NCI-H2196 treated with DMSO at 0.1 percent for 48 hours (cell line): ENCODE measurements around the gene CCDC40.

Experiments used
- DNase-seq: peaks from one replicate; lab custom pipeline; 2025; ENCODE audit not compliant: unreplicated experiment; lab: John Stamatoyannopoulos, UW

The CCDC40 gene

DNA sequence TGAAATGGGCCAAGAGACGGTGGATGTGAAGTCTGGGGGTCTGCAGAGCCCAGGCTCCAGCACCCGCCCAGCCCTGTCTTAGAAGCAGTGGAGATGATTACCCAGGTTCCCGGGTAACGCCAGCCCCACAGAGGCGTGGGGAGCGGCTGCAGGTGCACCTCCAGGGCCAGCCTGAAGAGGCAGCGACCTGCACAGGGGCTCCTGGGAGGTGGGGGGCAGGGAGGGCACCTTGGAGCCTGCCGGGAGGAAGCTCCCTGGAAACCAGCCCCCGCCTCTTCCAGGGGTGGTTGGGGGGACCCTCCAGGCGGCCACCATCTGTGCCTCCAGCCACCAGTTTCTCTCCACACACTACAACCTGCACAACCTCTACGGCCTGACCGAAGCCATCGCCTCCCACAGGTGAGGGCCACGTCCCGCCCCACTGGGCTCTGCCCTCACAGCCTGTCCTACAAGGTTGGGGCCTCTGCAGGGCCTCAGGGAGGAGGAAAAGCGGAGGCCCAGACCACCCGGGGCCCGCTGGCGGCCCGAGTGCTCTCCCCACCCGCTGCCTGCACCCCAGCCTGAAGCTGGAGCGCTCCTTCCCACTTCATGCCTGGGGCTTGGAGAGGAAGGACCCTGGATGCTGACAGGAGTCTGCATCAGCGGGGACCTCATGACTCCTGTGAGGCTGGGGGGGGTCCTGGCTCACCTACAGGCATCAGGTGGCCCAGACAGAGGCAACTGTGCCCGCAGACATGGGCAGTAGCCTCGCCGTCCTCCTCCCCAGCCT, 75.4 kb downstream of the CCDC40 start:
- DNase-seq = no peak

DNA sequence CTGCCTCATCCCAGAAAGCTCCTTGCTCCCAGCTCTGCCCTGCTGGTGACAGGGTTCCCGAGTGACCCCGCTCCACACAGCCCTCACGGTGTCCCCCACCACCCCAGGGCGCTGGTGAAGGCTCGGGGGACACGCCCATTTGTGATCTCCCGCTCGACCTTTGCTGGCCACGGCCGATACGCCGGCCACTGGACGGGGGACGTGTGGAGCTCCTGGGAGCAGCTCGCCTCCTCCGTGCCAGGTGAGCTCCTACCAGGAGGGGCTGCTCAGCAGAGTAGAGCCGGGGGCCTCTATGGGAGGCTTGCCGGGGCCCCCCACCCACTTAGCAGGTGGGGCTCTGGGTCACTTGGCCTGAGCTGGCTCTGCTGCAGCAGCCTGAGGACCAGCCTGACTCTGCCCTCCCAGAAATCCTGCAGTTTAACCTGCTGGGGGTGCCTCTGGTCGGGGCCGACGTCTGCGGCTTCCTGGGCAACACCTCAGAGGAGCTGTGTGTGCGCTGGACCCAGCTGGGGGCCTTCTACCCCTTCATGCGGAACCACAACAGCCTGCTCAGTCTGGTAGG, 76.1 kb downstream of the CCDC40 start:
- DNase-seq = no peak

DNA sequence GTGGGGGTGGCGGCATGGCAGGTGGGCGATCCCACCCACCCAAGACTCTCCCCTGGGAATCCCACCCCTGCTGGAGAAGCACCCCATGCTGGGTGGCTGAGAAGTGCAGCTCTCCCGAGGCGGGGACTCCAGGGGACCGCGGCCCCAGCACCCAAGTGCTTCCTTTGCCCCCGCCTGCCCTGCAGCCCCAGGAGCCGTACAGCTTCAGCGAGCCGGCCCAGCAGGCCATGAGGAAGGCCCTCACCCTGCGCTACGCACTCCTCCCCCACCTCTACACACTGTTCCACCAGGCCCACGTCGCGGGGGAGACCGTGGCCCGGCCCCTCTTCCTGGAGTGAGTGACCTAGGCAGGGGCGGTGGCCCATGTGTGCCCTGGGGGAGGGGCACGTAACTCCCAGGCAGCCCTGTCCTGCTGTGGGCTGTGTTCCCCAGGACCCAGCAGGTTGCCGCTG, 76.6 kb downstream of the CCDC40 start:
- no peak for DNase-seq

DNA sequence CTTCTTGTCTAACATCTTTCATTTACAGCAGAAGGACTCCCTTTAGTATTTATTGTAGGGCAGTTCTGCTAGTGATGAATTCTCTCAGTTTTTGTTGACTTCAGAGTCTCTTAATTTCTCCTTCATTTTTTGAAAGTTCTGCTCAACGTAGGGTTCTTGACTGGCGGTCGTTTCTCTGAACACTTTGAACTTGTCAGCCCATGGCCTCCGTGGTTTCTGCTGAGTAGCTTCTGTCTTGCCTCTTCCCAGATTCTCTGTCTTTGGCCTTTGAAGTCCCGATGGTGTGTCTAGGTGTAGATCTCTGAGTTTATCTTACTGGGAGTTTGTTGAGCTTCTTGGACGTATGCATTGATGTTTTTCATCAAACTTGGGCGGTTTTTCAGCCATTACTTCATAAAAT, 78.3 kb downstream of the CCDC40 start:
- no peak for DNase-seq

DNA sequence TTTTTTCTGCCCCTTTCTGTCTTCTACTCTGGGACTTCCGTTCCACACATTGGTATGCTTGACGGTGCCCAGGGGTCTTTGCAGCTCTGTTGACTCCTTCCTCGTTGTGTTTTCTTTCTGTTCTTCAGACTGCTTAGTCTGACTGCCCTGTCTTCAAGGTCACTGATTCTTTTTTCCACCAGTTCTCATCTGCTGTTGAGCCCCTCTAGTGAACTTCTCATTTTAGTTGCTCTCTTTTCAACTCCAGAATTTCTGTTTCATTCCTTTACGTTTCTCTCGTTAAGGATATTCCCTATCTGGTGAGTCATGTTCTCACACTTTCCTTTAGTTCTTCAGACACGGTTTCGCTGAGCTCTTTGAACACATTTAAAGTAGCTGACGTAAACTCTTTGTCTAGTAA, 78.7 kb downstream of the CCDC40 start:
- DNase-seq = no peak

DNA sequence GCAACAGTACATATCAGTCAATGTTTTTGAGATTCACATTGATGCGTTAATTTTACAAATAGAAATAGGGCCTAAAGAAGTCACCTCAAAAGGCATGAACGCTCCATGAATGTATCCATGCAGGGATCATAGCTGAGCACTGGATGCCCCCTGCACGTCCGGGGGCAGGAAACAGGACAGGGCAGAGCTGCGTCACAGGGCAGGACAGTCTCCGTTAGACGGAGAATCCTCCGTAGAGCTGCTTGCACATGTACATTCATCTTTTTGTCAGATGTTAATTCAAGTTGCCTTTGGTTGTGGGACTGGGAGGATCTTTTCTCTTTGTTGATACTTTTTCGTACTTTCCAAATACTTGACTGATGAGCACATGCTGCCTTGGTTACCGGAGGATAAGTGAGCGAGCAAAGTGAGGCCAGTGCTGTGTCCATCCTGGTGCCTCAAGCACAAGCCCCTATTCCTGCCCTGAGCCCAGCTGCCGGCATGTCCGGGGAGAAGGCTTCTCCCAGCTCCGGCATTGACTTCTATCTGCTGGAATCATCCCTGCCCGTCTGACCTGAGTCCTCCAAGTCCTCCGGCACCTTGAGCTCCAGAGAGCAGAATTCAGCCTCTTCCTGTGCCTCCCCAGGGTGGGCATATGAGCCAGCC, 80.0 kb downstream of the CCDC40 start:
- DNase-seq = no peak

DNA sequence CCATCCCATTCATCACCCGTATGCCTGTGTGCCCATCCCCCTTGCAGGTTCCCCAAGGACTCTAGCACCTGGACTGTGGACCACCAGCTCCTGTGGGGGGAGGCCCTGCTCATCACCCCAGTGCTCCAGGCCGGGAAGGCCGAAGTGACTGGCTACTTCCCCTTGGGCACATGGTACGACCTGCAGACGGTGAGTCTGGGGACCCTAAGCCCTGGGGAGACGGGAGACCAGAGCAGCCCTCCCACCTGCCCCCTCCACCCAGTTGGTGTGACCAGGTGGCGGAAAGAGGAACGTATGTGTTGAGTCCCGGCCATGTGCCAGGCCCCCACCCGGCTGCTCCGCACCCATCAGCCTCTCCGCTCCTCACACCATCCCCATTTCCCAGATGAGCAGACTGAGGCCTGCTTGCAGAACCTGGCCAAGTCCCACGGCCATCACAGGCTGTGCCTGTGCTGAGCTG, 80.5 kb downstream of the CCDC40 start:
- DNase-seq = no peak

DNA sequence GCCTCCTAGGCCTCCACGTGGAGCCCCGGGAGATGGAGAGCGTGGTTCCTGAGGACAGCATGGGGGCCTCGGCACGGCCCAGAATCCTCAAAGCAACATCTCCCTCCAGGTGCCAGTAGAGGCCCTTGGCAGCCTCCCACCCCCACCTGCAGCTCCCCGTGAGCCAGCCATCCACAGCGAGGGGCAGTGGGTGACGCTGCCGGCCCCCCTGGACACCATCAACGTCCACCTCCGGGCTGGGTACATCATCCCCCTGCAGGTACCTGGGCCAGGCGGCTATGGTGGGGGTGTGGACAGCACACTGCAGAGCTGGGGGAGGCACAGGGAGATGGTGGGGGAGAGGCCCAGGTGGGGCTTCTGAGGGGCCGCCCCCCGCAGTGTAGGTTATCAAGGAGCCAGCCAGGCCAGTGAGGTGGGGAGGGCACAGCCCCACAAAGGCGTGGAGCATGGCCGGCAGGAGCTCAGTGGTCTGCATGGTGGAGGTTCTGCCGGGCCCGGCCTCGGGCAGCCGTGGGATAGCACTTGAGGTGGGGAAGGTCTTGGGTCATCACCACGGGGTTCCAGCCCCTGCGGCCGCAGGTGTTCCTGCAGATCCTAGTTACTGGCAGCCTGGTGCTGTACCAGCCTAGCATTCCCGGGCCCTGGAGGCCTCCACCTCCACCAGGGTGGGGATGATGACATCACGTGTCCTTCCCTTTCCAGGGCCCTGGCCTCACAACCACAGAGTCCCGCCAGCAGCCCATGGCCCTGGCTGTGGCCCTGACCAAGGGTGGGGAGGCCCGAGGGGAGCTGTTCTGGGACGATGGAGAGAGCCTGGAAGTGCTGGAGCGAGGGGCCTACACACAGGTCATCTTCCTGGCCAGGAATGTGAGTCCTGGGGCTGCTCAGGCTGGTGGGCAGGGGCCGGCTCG, 81.3 kb downstream of the CCDC40 start:
- no peak for DNase-seq

DNA sequence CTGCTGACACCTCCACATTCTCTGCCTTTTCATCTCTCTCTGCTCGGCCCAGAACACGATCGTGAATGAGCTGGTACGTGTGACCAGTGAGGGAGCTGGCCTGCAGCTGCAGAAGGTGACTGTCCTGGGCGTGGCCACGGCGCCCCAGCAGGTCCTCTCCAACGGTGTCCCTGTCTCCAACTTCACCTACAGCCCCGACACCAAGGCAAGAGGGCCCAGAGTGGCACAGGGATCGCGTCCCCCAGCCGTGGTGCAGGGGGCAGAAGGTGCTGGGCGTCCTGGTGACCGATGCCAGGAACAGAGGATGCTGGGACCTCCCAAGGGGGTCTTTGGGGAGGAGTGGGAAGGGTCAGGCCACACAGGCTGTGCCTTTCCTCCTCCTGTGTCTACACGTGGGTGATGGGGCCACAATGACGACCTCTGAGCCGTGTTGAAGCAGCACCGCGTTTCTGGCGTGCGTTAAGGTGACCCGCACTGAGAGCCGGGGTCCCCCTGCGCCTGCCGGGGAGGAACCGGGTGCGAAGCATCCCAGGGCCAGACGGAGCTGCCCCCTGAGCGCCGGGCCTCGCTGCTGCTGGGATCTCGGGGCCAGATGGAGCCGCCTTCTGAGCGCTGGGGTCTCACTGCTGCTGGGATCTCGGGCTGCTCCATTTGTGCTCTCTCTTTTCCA, 82.3 kb downstream of the CCDC40 start:
- no peak for DNase-seq

DNA sequence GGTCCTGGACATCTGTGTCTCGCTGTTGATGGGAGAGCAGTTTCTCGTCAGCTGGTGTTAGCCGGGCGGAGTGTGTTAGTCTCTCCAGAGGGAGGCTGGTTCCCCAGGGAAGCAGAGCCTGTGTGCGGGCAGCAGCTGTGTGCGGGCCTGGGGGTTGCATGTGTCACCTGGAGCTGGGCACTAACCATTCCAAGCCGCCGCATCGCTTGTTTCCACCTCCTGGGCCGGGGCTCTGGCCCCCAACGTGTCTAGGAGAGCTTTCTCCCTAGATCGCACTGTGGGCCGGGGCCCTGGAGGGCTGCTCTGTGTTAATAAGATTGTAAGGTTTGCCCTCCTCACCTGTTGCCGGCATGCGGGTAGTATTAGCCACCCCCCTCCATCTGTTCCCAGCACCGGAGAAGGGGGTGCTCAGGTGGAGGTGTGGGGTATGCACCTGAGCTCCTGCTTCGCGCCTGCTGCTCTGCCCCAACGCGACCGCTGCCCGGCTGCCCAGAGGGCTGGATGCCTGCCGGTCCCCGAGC, 82.9 kb downstream of the CCDC40 start:
- DNase-seq = no peak

DNA sequence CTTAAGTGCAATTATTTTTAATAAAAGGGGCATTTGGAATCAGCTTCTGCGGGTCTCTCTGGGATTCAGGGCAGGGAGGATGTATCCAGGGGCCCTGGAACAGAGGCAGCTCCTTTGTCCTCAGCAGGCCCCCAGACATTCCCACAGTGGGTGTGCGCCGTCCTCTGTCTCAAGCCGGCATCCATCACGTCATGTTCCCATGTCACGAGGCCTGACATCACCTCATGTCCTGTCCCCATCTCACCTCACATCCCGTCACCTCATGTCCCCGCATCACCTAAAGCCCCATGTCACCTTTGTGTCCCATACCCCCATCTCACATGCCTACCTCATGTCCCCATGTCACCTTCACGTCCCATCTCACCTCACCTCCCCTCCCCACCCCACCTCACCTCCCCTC, 83.4 kb downstream of the CCDC40 start:
- DNase-seq = no peak

DNA sequence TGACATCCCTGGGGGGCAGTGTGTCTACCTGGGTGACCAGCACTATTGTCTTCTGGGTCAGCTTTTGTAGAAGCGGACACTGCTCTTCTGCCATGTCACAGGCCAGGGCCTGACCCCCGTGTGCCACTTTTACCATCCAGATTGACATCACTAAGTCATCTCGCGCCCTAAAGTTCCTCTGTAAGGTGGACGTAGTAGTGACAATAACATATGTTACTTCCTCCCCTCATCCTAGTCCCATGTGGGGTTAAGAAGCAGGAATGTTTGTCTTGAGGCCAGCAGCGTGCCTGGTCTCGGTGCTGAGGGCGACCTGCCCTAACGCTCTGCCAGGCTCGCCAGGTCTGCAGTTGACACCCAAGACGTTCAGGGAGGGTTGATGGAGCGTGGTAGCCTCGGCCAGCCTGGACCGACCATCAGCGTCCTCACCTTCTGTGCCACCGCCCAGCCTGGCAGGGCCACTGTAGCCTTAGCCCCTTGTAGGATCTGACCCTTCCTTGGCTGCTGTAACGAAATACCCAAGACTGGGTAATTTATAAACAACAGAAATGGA, 85.7 kb downstream of the CCDC40 start:
- DNase-seq = no peak

DNA sequence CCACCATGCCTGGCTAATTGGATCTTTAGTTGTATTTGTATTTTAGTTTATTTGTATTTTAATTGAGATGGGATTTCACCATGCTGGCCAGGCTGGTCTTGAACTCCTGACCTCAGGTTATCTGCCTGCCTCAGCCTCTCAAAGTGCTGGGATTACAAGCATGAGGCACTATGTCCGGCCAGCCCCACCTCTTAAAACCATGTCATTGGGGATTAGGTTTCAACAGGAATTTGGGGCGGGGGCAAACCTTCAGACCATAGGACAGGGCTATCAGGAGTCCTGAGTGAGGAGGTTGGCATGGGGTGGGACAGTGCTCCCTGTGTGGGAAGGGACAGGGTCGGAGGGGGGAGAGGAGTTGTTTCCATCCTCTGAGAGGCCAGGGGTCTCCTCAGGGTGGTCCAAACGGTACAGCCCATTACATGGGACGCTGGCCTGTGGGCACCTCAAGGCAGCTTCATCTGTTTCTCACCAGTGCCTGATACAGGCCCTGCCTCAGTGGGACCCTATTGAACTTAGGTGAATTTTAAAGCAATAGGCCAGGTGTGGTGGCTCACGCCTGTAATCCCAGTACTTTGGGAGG, 86.6 kb downstream of the CCDC40 start:
- no peak for DNase-seq

DNA sequence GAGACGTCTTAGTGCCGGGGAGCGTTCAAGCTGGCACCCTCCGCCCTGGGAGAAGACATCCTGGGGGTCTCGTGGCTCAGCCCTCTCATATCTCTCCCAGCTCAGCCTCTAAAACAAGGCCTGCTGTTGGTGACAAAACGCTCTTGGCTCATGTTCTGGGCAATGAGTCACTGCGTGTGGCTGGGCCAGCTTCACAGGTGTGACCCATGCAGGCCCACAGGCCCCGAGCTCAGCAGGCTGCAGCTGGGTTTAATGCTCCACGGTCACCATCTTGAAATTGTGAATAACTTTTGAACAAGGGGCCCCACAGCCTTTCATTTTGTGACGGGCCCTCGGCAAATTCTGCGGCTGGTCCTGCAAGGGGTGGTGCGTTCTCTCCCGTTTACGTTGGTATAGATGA, 87.3 kb downstream of the CCDC40 start:
- DNase-seq = no peak

DNA sequence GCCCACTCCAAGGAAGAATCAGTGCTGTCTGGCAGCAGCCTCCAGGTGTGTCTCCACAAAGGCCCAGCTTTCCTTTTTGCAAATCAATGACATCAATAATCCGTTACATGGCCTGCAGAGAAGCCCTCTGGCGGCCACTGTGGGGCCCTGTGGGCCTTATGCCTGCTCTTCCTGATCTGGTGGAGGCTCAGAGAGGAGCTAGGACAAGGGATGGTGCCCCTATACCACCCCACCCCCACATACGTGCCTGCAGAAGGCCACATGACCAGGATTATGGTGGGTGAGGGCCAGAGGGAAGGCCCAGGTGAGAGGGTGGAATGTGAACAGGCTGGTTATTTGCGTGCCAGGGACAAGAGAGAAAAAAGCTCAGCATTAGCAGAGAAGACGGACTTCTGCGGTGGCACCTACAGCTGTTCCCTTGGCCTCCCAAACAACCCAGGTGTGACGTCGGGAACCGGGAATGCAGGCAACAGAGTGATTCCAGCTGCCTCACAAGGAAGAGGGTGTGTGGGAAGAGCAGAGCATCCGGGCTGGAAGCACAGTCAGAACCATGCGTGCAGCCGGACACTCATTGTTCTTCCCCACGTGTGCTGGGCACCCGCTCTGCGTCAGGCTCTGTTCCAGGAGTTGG, 88.0 kb downstream of the CCDC40 start:
- DNase-seq = no peak

DNA sequence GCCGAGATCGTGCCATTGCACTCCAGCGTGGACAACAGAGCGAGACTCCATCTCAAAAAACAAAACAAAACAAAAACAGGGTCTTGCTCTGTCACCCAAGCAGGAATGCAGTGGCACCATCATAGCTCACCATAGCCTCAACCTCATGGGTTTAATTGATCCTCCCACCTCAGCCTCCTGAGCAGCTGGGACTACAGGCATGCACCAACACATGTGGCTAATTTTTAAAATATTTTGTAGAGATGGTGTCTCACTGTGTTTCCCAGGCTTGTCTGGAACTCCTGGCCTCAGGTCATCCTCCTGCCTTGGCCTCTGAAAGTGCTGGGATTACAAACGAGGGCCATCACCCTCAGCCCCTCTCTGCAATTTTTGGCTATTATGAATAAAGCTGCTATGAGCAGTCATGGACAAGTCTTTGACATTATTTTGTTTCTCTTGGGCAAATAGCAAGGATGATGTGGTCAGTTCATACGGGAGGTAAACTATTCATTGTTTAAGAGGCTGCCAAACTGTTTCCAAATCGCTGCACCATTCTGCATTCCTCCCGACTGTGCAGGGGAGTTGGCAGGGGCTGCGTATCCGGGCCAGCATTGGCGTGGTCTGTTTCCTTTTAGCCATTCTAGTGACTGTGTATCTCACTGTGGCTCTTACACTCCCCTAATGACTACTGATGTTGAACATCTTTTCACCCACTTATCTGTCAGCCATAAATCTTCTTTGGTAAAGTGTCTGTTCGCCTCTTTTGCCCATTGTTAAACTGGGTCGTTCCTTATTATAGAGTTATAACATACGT, 89.4 kb downstream of the CCDC40 start:
- DNase-seq = no peak

DNA sequence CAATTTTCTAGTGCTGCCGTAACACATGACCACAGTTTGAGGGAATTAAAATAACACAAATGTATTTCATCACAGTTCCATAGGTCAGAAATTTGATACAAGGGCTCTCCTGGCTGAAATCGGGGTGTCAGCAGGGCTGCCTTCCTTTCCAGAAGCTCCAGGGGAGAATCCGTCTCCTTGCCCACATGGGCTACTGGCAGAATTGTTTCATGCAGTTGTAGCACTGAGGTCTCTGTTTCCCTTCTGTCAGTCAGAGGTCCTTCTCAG, 89.9 kb downstream of the CCDC40 start:
- DNase-seq = no peak

DNA sequence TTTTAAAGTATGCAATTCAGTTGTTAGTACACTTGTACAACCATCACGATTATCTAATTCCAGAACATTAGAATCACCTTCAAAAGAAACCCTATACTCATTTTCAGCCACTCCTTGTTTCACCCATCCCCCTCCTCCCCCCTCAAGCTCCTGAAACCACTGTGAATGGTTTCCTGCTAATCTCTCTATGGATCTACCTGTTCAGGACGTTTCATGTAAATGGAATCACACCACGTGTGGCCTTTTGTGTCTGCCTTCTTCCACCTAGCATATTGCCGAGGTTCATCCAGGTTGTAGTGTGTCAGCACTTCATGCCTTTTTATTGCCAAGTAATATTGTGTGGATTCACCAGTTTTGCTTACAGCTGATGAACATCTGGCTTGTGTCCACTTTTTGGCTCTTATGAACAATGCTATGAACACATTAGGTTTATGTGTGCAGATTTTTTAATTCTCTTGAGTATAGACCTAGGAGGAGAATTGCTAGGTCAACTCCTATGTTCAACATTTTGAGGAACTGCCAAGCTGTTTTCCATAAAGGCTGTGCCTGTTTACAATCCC, 92.6 kb downstream of the CCDC40 start:
- DNase-seq = no peak

DNA sequence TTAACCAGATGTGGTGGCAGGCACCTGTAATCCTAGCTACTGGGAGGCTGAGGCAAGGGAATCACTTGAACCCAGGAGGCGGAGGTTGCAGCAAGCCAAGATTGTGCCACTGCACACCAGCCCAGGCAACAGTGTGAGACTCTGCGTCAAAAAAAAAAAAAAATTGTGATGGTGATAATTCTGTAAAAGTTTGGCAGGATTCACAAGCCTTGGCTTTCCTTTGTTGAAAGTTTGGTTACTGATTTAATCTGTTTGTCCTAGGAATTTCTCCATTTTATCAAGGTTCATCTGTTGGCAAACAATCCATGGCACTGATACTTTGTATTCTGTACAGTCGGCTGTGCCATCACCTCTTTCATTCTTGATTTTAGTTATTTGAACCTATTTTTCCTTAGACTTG, 94.5 kb downstream of the CCDC40 start:
- DNase-seq = no peak
